ENCODE data around the gene EXTL2.
A peak's percentile ranks its signal among the peaks of the same experiment; 100 is the strongest.
"Not testable (repeated sequence)": the region's sequence is repeated elsewhere in the genome, so short reads cannot be mapped to it uniquely, and the experiment has no call there.

EXTL2 gene

DNA sequence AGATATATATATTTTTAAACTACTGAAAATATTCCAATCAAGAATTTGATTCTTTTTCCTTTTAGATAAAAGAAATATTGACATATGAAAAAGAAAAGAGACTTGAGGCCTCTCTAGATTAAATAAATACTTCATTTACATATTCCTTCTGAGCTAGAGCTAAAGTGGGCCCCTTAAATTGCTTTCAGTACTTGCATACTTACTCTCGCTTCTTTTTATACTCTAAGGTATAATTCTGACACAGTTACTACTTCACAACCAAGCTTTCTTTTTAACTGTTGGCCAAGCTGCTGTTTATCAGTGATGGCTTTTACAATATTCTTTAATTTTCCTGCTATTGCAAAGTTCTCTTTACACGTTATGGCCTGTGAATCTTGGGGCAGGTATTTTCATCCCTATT lies 24.6 kb downstream of the EXTL2 start:
- TF ChIP-seq, protein P1, sequence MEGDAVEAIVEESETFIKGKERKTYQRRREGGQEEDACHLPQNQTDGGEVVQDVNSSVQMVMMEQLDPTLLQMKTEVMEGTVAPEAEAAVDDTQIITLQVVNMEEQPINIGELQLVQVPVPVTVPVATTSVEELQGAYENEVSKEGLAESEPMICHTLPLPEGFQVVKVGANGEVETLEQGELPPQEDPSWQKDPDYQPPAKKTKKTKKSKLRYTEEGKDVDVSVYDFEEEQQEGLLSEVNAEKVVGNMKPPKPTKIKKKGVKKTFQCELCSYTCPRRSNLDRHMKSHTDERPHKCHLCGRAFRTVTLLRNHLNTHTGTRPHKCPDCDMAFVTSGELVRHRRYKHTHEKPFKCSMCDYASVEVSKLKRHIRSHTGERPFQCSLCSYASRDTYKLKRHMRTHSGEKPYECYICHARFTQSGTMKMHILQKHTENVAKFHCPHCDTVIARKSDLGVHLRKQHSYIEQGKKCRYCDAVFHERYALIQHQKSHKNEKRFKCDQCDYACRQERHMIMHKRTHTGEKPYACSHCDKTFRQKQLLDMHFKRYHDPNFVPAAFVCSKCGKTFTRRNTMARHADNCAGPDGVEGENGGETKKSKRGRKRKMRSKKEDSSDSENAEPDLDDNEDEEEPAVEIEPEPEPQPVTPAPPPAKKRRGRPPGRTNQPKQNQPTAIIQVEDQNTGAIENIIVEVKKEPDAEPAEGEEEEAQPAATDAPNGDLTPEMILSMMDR (IDR thresholded peaks at IDR 0.05; ENCODE audit: low read depth, low read length), result no peak
- H3K4me3 ChIP-seq (ENCODE audit: low read depth, low read length), result no peak overlapping the region

DNA sequence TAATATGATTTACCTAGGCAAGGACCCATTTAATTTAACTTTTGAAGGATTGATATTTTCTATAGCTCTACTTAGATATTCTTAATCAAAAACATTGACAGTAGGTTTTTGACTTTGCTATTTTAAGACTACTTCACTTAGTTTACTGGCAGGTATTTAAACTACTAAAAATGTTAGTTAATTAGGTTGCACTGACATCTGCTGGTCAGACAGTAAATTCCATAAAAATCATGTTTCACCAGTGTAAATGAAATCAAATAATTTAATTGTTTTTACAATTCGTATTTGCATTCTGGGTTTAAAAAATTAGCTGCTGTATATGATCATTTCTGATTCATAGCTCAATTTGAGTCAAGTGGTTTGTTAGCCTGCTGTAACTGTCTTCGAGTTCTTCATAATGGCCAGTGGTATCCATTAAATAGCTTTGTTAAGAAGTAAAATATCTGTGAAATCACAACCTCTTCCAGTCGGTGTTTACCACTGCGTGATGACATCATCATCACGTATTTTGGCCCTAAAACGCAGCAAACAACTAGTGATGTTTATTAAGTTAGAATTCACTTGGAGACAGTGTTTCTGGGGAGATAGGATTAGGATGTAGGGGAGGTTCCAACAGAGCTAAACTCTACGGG lies 26.2 kb downstream of the EXTL2 start:
- TF ChIP-seq, protein P1 (IDR thresholded peaks at IDR 0.05; ENCODE audit: low read depth, low read length), result peak; percentile 25; the same call in 1 of the 2 replicates
- H3K4me3 ChIP-seq (ENCODE audit: low read depth, low read length), result no peak overlapping the region

DNA sequence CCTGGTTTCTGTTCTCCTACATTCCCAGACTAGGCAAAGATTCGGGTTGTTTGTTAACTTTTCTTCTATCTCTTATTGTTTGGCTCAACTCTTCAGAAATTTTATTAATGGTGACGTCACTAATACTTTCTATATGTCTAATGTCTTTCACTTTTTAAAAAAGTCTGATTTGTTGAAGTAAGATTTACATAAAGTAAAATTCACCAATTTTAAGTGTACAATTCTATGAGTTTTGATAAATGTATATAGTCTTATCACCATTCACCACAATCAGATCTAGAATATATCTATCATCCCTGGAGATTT lies 27.8 kb downstream of the EXTL2 start:
- TF ChIP-seq, protein P1 (IDR thresholded peaks at IDR 0.05; ENCODE audit: low read depth, low read length), result no peak
- no peak overlapping the region for H3K4me3 ChIP-seq (ENCODE audit: low read depth, low read length)

DNA sequence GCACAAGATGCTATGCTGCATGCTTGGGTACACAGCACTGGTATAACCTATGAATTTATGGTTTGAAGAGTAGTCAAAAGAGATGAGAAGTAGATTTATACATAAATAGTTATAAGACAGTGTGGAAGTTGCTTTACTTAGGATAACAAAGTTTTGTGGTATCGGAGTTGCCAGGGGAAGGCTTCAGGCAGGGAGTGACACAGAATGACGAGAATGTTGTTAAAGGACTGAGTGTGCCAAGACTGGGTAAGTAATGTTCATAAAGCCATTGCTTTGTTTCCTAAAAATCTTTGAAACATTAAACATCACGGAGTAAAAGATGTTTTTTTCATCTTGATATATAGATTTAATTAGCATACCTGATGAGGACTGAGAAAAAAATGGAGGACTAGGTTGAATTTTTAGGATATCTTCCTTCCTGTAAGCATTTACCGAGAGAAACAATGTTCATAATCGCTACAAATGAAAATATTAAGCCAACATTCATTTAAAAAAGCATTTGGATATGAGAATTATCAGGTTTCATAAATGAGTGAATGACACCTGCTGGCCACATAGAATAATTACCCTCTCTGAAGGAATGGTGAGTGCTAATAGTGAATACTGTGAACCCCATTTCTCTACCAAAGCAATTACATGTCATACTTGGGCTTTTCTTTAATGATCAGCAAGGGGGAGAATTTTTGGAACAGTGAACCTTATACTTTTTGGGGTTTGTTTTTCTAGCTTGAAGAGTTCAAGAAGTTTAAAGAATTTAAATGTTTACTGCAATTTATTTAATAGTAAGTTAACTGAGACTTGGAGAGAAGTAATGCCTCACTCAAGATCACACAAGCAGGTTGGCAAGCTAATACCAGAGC lies 28.4 kb downstream of the EXTL2 start:
- TF ChIP-seq, protein P1 (IDR thresholded peaks at IDR 0.05; ENCODE audit: low read depth, low read length), result 0 out of 2 replicates have a peak, but pooled peaks have one; percentile 10
- no peak overlapping the region for H3K4me3 ChIP-seq (ENCODE audit: low read depth, low read length)

DNA sequence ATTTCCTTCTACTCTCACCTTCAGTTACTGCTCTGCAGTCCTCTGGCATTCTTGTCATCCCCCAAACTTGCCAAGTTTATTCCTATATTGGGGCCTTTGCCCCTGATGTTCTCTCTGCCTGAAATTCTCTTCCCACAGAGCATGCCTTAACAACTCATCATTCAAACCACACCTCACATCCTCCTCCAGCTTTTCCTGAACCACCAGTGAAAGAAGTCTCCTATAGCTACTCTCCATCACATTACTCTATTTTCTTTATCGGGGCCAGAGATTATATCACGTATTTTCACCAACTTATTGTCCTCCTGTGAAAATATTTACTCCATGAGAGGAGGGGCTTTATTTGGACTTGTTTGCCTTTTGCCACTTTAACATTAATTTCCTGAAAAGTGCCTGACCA lies 32.1 kb downstream of the EXTL2 start:
- TF ChIP-seq, protein P1 (IDR thresholded peaks at IDR 0.05; ENCODE audit: low read depth, low read length), result no peak
- H3K4me3 ChIP-seq (ENCODE audit: low read depth, low read length), result no peak overlapping the region

DNA sequence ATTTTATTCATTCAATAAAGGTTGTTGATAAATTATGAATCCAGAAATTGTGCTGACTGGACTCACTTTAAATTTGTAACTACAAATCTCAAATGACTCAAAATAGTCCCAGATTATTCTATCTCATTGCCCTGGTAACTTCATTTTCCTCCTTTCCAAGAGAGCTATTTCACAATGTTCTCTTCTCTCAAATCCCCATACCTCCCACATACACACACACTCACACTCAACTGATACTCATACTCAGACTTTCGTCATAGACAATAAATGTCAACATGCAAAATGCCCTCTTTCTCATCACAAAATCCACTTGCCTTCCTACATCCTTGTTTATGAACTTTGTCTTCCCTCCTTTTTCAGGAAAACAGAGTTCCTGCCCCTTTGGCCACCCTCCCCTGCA lies 33.3 kb downstream of the EXTL2 start:
- TF ChIP-seq, protein P1 (IDR thresholded peaks at IDR 0.05; ENCODE audit: low read depth, low read length), result no peak

DNA sequence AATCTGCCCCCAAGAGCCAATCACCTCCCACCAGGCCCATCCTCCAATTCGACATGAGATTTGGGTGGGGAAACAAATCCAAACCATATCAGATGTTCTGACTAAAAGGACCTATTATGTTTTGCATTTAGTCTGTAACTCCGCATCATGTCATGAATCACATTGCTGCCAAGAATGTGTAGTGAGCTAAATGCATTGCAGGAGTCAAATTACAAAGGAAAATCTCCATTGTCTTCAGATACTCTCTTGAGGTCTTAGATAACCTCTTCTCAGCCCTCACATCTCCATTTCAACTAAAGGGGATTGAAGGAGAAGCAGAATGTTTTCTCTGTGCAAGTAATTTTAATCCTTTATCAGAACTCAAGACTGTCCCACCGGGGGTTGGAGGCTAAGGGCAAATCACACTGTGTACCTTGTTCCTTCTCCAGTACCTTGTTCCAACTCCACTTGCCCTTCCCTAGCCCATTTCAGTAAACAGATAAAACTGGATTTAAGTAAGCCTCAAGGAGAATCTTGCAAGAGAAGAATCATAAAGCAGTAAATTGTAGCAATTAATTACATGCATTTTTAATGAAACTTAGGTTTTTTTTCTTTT lies 34.1 kb downstream of the EXTL2 start:
- H3K4me3 ChIP-seq (ENCODE audit: low read depth, low read length), result no peak overlapping the region
- TF ChIP-seq, protein P1 (IDR thresholded peaks at IDR 0.05; ENCODE audit: low read depth, low read length), result no peak

More for the DNA sequence above, 33.3 kb downstream of the EXTL2 start:
- H3K4me3 ChIP-seq (ENCODE audit: low read depth, low read length), result no peak overlapping the region

DNA sequence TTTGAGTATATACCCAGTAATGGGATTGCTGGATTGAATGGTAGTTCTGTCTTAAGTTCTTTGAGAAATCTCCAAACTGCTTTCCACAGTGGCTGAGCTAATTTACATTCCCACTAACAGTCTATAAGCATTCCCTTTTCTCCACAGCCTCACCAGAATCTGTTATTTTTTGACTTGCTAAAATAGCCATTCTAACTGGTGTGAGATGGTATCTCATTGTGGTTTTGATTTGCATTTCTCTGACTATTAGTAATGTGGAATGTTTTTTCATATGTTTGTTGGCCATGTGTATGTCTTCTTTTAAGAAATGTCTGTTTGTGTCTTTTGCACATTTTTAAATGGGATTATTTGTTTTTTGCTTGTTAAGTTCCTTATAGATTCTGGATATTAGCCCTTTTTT lies 39.5 kb downstream of the EXTL2 start:
- not testable (repeated sequence) for H3K4me3 ChIP-seq (ENCODE audit: low read depth, low read length)

Data from WI38 (cell line).